ENCODE data around the gene TMEM263. TPM values are rescaled to one million over a fixed set of nuclear protein-coding genes. Genes with fewer than 3 reads are reported as not detected.

Gene TMEM263
- total and polyA plus RNA-seq, 9 of the 15 experiments (the other 6 are each of a cell fraction or from before 2014, with no cell fraction given) = 12.6 to 36.7 (median 24.4) TPM

GRCh38 chr12:106955377-106956047 lies at the start of gene TMEM263 (continued):
- TF ChIP-seq ZNF407 (IDR thresholded peaks at IDR 0.05; ENCODE audit: low read depth) (no peak), POLR2A (conservative IDR thresholded peaks at IDR 0.05) (peak; percentile 81), KLF10 (CRISPR knock-in tag; IDR thresholded peaks at IDR 0.05) (no peak), ZNF124 (CRISPR knock-in tag; IDR thresholded peaks at IDR 0.05) (no peak), JUN (IDR thresholded peaks at IDR 0.05; ENCODE audit: borderline replicate concordance, low read depth, low read length) (no peak), JUN (CRISPR knock-in tag; IDR thresholded peaks at IDR 0.05; ENCODE audit: borderline replicate concordance) (peak; percentile 56; the same call in 1 of the 2 replicates), ZNF23 (CRISPR knock-in tag; IDR thresholded peaks at IDR 0.05) (no peak), NCOA4 (IDR thresholded peaks at IDR 0.05; ENCODE audit: partially characterized antibody) (no peak), TFAP4 (CRISPR knock-in tag; IDR thresholded peaks at IDR 0.05; ENCODE audit: borderline replicate concordance) (peak; percentile 66; the same call in 1 of the 2 replicates), ZBTB12 (CRISPR knock-in tag; IDR thresholded peaks at IDR 0.05) (0 out of 2 replicates have a peak, but pooled peaks have one; percentile 31), KLF1 (tag; IDR thresholded peaks at IDR 0.05) (peak; percentile 92), HDAC6 (IDR thresholded peaks at IDR 0.05; ENCODE audit: low read depth, low read length) (no peak), ATF2 (CRISPR knock-in tag; IDR thresholded peaks at IDR 0.05) (no peak), TFE3 (CRISPR knock-in tag; IDR thresholded peaks at IDR 0.05) (no peak), COPS2 (conservative IDR thresholded peaks at IDR 0.05) (no peak)
